ENCODE results near the gene AASS. TPM values are rescaled to one million over a fixed set of nuclear protein-coding genes. Genes with fewer than 3 reads are reported as not detected.

The AASS gene
- total RNA-seq, 4 donors from 2014 or later = 50.7 to 92.7 (median 68.1) TPM

DNA sequence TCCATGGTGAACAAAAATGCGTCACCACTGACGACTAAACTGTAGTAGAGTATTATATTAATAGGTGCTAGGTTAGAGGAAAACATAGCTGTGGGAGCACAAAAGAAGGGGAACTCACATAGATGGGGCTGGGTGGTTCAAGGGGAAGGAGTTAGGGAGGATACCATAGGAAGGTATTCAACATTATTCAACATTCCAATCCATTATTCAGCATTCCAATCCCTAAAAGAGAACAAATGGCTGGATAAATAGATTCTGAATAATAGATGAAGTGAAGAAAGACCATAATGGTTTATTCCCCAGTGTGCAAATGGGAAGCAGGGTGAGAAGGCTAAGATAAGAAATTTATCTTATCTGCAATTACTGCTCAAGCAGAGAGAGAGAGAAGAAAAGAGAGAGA is 61.4 kb downstream of the AASS start:
- no peak for ATAC-seq (ENCODE audit: low FRiP score)

DNA sequence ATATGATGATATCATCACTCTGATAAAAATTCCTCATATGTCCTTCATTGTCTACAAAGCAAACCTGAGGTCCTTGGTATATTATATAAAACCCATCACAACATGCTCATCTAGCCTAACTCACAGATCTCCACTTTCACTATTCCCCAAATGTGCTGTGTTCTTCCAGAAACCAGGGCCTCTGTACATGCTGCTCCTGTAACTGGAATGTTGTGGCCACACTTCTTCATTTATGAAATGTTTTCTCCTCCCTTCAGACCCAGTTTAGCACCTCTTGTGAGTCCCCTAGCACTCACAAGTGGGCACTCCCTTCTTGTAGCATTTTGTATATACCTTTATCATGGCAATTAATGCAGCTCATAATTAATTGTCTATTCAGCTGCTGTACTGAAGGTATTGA is 61.9 kb downstream of the AASS start:
- DNase-seq (ENCODE audit: low spot score) = no peak
- TF ChIP-seq, protein P1, sequence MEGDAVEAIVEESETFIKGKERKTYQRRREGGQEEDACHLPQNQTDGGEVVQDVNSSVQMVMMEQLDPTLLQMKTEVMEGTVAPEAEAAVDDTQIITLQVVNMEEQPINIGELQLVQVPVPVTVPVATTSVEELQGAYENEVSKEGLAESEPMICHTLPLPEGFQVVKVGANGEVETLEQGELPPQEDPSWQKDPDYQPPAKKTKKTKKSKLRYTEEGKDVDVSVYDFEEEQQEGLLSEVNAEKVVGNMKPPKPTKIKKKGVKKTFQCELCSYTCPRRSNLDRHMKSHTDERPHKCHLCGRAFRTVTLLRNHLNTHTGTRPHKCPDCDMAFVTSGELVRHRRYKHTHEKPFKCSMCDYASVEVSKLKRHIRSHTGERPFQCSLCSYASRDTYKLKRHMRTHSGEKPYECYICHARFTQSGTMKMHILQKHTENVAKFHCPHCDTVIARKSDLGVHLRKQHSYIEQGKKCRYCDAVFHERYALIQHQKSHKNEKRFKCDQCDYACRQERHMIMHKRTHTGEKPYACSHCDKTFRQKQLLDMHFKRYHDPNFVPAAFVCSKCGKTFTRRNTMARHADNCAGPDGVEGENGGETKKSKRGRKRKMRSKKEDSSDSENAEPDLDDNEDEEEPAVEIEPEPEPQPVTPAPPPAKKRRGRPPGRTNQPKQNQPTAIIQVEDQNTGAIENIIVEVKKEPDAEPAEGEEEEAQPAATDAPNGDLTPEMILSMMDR (IDR thresholded peaks at IDR 0.05) = no peak
- no peak for ATAC-seq (ENCODE audit: low FRiP score)

More for the DNA sequence above, 61.4 kb downstream of the AASS start:
- no peak for DNase-seq (ENCODE audit: low spot score)
- TF ChIP-seq, protein P1 (IDR thresholded peaks at IDR 0.05) = no peak

DNA sequence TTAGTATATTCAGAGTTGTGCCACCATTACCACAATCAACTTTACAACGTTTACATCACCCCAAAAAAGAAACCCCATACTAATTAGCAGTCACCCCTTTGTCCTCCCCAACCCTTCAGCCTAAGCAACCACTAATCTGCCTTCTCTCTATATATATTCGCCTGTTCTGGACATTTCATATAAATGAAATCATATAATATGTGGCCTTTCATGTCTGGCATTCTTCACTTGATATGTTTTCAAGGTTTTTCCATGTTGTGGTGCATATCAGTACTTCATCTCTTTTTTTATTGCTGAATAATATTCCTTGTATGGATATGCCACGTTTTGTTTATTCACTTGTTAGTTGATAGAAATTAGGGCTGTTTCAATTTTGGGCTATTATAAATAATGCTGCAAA is 70.4 kb downstream of the AASS start:
- no peak for DNase-seq (ENCODE audit: low spot score)
- ATAC-seq (ENCODE audit: low FRiP score) = no peak
- TF ChIP-seq, protein P1 (IDR thresholded peaks at IDR 0.05) = no peak

DNA sequence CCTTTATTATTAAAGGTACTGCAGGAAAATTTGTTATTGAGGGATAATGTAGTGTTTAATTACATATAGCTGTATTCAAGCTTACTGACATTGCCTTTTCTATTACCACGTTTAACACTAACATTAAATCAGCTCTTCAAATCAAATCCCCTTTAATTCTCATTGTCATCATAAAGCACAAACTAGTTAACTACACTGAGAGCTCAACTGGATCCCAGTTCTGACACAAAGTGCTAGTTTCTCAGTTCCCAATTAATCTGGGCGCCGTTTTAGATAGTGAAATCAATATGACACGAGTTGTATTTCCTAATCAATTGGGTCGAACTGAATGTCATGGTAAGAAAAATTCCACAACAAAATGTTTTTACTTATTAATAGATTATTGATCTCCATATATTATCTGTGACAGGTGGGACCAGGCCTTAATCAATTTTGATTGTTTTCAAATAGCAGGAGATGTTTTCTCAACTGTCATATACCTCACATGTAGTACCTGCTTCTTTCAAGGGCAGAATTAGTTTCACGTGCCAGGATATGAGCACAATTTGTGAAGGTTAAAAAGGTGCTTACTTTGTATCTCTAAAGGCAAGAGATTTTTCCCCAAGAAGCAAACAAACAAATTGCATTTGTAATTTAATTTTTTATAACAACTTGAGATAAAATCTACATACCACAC is 71.0 kb downstream of the AASS start:
- ATAC-seq (ENCODE audit: low FRiP score) = no peak
- DNase-seq (ENCODE audit: low spot score) = no peak
- TF ChIP-seq, protein P1 (IDR thresholded peaks at IDR 0.05) = no peak

DNA sequence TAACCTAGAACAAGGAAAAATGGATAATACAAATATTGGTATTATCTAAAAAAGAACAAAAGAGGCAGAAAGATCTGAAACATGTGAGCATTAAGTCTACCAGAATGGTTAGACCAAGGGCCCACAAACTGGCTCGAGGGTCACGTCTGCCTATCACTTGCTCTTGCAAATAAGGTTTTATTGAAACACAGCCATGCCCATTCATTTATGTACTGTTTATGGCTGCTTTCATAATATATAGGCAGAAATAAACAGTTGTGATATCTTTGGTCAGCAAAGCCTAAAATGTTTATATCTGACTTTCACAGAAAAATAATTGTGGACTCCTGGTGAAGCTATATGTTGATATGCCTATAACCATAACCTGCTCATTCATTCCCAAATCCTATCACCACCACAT is 71.8 kb downstream of the AASS start:
- no peak for ATAC-seq (ENCODE audit: low FRiP score)
- TF ChIP-seq, protein P1 (IDR thresholded peaks at IDR 0.05) = no peak

DNA sequence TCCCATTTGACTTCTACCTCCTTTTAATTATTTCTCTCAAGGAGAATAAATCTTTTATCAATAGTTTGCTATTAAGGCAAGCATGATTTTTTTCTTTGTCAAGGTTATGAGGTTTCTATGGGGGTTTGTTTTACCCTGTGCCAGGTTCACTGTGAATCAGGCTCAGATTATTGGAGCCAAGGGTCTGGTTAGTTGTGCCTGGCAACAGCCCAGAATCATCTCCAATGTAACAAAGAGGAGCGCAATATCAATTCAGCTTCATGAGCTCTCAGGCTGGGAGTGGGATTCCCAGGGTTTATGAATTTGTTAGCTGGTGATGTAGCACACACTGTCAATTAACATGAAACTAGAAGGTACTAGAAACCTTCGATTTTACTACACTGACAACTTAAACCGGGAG is 73.2 kb downstream of the AASS start:
- TF ChIP-seq, protein P1 (IDR thresholded peaks at IDR 0.05) = no peak
- no peak for ATAC-seq (ENCODE audit: low FRiP score)

More for the DNA sequence above, 71.8 kb downstream of the AASS start:
- DNase-seq (ENCODE audit: low spot score) = no peak

DNA sequence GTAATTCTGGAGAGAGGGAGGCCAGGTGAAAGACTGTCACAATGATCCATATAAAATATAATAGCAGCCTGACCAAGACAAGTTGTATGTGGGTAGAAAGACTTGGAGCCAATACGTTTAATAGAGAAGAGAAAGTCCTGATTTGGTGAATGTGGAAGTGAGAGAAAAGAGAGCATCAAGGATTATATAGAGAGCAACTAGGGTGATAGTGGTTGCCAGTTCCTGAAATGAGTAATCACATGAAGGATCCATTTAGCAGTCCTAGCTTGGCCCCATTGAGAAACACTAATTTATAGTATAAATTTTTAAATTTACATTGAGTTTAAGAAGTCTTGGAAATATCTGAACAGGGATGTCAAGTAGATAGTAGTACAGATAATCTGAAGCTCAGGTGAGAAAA is 74.0 kb downstream of the AASS start:
- ATAC-seq (ENCODE audit: low FRiP score) = no peak
- no peak for DNase-seq (ENCODE audit: low spot score)
- TF ChIP-seq, protein P1 (IDR thresholded peaks at IDR 0.05) = no peak

More for the DNA sequence above, 73.2 kb downstream of the AASS start:
- DNase-seq (ENCODE audit: low spot score) = no peak

All from omental fat pad (tissue), 4 donors.